Measurements from ENCODE around the gene TSSK2.

GRCh38 chr22:19178657-19179496, 47.8 kb downstream of the TSSK2 start, which contains the start of gene SLC25A1:
- TF ChIP-seq CTCF (IDR thresholded peaks at IDR 0.05; ENCODE audit: extremely low read depth in 1 of 2, insufficient read depth in 1 of 2, low read depth in 1 of 2, low read length in 2 of 2) (no peak), POLR2A (IDR thresholded peaks at IDR 0.05; ENCODE audit: low read depth, low read length) (peak; percentile 31), MYC (IDR thresholded peaks at IDR 0.05; ENCODE audit: low read depth, low read length) (no peak), FOS (IDR thresholded peaks at IDR 0.05; ENCODE audit: borderline replicate concordance, insufficient read depth, low read length) (no peak), MAX (IDR thresholded peaks at IDR 0.05; ENCODE audit: insufficient read depth, insufficient read length) (no peak), POLR2AphosphoS5 (IDR thresholded peaks at IDR 0.05; ENCODE audit: insufficient read depth, low read depth, low read length) (no peak), GATA2 (IDR thresholded peaks at IDR 0.05; ENCODE audit: insufficient read depth, insufficient read length, low read depth, low read length) (no peak), EZH2 (IDR thresholded peaks at IDR 0.05; ENCODE audit: borderline replicate concordance, low read depth, low read length, severe bottlenecking) (no peak), JUN (IDR thresholded peaks at IDR 0.05; ENCODE audit: borderline replicate concordance, insufficient read depth, insufficient read length, low read depth) (no peak)
